RPMI8226 (cell line): ENCODE results near the gene PYDC1.
"Not testable (repeated sequence)": the region's sequence is repeated elsewhere in the genome, so short reads cannot be mapped to it uniquely, and the experiment has no call there.

Experiments used
- DNase-seq: peaks from one replicate; pipeline ENCODE4 v3.0.0-alpha.2; 2015

Gene PYDC1

DNA sequence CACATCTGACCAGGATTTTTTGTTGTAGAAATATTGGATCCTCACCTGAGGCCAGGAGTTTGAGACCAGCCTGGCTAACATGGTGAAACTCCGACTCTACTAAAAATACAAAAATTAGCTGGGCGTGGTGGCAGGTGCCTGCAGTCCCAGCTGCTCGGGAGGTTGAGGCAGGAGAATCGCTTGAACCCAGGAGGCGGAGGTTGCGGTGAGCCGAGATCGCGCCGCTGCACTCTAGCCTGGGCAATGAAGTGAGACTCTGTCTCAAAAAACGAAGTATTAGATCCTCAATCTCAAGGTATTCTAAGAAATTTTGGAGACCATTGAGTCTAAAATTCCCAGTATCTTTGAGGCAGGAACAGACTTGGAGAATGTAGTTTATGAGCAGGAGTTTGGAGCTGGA is 21.1 kb downstream of the PYDC1 start:
- not testable (repeated sequence) for DNase-seq

DNA sequence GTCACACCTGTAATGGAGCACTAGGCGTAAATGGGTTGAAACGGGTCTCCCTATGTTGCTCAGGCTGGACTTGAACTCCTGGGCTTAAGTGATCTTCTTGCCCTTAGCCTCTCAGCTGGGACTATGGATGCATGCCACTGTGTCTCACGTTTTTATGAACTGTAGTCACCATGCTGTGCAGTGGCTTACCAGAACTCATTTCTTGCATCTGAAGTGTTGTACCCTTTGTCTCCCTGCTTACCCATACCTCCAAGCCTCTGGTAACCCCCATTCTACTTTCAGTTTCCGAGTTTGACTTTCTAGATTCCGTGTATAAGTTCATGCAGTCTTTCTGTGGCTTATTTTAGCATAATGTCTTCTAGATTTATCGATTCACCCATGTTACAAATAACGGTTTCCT is 22.0 kb downstream of the PYDC1 start:
- DNase-seq: no peak

DNA sequence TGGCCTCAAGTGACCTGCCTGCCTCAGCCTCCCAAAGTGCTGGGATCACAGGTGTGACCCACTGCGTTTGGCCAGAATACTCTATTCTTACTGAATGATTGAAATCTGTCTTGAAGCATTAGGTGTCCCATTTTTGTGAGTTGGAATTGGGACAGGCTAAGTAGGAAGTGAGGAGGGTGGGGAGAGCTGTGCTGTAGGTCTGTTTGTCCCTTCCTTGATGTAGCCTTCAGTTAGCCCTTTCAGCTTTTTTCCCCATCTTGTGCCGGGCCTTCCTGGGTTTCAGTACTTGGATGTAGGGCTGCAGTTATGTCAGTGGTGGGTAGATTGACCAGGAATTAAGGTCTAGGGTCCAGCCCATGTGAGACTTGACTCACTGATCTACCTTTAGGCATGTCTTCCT is 23.1 kb downstream of the PYDC1 start:
- no peak for DNase-seq

DNA sequence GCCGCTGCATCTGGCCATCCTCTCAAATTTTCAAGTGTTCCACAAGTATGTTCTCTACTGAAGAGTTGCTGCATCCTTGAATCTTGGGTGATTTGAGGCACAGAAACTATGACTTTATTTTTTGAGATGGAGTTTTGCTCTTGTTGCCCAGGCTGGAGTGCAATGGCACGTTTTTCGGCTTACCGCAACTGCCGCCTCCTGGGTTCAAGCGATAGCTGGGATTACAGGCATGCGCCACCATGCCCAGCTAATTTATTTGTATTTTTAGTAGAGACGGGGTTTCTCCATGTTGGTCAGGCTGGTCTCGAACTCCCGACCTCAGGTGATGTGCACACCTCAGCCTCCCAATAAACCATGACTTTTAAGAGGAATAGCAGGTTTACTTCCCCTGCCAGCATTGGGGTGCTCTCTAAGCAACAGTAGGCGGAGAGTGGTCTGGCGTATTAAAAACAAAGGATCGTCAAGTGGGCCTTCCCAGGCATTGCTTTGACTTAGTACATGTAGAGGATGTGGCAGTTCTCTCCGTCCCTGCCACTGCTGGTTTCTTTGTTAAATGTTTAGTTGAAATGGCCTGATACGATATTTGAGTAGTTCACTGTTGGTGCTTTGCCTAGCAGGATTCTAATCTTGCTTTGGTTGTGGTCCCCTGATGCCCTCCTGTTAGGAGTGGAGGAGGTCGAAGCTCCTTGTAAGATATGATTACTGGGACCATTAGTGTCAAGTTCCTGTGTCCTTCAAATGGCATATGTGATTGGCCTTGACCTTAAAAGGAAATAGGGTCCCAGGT is 23.9 kb downstream of the PYDC1 start:
- no peak for DNase-seq

DNA sequence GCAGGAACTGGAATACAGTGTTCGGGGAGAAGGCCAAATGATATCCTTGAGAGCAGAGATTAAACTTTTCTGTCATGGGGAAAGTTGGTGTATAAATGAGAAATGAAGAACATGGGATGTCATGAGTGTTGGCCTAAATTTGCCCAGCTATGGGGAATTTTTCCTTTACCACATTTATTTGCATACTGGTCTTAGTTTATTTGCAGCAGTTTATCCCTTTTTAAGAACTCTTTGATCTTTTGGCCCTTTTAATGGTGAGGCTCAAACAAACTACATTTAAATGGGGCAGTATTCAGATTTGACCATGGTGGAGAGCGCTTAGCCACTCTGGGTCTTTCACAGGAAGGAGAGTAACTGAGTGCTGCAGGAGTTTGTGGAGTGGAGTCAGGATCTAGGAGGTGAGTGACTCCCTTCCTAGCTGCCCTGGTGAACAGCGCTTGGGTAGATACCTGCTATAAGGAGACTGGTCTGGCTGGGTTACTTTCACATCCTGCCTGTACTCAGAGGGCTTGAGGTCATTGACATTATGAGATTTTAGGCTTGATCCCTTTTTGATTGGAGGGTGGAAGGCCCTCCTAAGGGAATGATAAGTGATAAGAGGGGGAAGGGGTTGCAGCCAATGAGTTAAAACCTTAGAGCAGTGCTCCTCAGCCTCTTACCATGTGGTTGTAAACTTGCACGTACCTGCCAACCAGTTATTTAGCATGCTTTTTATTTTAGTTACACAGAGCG is 25.1 kb downstream of the PYDC1 start:
- no peak for DNase-seq

DNA sequence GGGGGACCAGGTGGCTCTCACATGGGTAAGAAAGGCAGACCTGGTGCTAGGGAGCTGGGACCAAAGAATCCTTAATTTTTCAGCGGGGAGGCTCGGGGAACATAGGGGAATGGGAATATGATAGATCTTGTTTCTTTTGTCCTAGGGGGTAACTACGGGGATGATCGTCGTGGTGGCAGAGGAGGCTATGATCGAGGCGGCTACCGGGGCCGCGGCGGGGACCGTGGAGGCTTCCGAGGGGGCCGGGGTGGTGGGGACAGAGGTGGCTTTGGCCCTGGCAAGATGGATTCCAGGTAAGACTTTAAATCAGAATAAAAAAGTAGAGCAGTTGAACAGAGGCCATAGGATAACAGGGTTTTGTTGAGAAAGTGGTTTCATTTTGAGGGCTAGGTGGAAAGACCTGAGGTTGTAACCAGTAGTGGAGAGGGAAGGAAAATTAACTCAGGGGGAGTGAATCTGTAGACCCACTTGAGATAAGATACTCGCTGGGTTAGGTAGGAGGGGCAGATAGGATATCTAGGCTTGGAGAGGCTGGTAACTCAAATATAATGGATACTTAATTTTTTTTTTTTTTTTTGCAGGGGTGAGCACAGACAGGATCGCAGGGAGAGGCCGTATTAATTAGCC is 26.0 kb downstream of the PYDC1 start:
- no peak for DNase-seq

DNA sequence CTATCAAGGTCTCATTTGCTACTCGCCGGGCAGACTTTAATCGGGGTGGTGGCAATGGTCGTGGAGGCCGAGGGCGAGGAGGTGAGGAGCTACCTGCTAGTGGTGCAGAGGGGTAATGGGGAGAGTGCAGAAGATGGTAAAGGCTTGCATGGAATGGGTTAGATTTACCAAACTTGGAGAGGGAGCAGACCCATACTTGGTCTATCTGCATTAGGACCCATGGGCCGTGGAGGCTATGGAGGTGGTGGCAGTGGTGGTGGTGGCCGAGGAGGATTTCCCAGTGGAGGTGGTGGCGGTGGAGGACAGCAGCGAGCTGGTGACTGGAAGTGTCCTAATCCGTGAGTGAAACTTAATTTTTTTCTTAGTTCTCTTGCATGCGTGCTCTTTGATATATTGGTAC is 26.9 kb downstream of the PYDC1 start:
- DNase-seq: no peak

DNA sequence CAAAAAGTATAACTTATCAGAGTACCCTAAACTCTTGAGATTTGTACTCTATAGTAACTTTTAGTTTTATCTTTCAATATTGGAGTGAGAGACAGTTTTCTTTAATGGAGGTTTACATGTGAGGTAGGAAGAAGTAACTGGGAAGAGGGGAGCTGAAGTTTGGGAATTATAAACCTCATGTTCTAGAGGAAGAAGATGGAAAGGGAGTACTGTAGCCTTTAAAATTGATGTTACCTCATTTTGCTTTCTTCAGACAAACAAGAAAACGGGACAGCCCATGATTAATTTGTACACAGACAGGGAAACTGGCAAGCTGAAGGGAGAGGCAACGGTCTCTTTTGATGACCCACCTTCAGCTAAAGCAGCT is 27.5 kb downstream of the PYDC1 start:
- no peak for DNase-seq

DNA sequence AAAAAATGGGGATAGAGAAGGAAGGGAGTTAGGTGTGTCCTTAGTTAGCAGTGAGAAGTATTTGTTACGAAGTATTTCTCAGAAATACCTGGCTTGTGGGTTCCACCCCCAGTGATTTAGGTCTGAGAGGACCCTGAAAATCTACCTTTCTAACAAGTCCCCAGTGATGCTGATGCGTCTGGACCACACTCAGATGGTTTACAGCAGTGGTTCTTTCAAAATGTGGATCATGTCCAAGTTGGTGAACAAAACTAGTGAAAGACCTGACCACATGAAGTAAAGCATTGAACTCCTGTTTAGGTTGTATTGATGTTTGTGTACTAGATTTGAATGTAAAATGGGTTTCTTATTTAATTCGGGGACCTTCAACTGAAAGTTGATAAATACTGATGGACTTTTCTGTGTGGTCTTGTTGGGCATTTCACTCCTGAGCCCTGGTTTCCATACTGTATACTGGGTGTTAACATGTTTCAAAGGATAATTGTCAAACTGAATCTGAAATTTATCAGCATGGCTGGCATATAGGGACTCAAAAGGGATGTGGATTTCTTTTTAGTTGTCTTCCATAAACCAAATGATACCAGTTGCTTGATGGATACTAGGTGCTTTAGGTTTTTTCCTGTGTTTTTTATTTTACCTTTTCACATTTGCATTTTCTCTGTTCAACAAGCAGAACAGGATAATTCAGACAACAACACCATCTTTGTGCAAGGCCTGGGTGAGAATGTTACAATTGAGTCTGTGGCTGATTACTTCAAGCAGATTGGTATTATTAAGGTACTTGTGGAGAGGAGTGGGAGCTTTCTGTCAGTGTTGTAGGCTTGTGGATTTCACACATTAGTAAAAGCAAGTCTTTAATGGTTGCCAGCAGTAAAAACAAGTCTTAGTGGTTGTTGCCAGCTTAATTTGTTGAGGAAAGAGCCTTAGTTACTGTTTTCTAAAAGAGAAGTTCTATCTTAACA is 28.2 kb downstream of the PYDC1 start:
- DNase-seq: no peak

DNA sequence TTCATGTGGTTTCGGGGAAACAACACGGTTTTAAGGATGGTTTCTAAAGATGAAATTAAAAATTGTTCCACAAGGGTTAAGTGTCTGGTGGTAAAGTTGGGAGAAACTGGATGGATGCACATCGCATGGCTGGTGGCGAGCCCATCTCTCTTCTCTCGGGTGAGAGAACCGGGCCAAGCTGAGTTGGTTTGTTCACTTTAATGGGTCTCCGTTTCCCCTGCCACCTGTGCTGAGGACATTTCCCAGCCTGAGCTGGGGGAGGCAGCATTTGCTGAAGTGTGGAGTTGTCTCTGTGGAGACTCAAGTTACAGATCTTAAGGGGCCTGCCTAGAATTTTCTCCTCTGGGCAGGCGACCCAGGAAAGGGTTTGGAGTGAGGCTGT is 29.1 kb downstream of the PYDC1 start:
- DNase-seq: no peak

DNA sequence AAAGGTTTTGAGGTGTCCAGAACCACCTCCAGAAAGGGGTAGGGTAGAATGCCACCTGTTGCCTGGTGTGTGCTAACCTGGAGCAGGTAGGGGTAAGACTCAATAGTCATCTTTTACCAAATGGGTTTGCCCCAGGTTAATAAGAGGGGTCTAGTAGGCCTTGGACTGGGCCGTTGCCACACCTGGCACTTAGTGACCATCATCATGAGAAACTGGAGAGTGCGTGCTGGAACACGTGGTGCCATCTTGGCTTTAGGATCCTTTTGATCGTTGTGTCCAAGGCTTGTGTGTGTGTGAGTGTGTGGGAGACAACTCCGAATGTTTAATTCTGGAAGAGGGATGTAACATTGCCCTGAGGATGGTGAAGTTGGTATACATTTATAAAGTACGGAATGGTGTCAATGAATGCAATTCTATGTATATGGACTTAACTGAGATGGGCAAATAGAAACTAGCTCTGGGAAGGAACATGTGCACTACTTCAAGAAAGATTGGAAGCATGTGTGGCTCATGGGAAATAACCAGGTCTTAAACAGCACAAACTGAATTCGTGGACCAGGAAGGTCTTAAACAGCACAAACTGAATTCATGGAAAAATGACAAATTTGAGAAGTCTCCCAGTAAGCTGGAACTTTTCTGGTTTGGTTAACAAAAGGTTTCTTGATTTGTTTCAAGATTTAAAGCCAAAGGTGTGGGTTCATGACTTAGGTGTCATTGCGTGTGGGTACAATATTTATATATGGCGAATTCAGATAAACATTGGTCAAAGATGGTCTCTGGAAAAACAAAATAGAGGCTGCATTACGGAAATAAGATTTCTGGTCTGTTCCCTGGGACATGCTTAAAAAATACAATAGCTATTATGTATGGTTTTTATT is 29.8 kb downstream of the PYDC1 start:
- DNase-seq: no peak

DNA sequence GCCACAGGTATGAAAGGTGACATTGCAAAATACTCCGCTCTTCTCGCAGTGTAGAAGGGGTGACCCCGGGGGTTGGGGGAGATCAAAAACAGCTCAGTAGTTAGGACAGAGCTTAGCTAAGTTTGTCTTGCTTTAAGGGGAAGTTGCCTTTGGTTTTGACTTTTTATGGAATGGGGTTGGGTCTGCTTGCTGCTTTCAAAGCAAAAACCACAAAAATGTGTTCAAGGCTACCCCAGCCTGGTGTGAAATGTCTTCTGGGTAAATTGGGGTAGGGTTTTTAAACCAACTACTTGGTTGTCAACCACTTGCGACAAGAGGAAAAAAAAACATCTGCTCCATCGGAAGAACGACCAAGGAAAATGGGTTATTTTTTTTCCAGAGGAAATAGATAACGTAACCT is 30.8 kb downstream of the PYDC1 start:
- DNase-seq: no peak

DNA sequence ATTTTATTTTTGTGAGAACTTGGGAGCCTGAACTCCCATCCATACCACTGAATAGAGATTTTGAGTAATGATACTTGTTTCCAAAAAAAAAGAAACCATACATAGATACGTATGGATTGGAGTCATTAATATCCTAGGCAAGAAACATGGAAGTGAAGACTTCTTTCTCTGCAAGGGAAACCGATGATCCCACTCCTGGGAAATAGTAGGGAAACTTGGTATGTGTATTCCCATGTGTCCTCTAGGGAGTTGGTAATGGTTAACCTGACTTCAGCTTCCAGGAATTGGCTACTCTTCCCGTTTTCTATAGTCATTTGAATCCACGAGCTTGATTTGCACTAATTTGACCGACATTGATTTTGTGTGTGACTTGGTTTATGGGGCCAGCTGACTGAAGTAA is 31.6 kb downstream of the PYDC1 start:
- no peak for DNase-seq

DNA sequence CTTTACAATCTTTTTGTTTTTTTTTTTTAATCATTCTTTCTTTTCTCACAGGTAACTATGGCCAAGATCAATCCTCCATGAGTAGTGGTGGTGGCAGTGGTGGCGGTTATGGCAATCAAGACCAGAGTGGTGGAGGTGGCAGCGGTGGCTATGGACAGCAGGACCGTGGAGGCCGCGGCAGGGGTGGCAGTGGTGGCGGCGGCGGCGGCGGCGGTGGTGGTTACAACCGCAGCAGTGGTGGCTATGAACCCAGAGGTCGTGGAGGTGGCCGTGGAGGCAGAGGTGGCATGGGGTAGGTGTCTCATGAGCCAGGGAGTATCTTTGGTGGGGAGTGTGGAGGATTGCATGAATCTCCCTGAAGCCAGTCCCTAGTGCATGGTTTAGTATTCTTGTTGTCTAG is 32.0 kb downstream of the PYDC1 start:
- DNase-seq: no peak

DNA sequence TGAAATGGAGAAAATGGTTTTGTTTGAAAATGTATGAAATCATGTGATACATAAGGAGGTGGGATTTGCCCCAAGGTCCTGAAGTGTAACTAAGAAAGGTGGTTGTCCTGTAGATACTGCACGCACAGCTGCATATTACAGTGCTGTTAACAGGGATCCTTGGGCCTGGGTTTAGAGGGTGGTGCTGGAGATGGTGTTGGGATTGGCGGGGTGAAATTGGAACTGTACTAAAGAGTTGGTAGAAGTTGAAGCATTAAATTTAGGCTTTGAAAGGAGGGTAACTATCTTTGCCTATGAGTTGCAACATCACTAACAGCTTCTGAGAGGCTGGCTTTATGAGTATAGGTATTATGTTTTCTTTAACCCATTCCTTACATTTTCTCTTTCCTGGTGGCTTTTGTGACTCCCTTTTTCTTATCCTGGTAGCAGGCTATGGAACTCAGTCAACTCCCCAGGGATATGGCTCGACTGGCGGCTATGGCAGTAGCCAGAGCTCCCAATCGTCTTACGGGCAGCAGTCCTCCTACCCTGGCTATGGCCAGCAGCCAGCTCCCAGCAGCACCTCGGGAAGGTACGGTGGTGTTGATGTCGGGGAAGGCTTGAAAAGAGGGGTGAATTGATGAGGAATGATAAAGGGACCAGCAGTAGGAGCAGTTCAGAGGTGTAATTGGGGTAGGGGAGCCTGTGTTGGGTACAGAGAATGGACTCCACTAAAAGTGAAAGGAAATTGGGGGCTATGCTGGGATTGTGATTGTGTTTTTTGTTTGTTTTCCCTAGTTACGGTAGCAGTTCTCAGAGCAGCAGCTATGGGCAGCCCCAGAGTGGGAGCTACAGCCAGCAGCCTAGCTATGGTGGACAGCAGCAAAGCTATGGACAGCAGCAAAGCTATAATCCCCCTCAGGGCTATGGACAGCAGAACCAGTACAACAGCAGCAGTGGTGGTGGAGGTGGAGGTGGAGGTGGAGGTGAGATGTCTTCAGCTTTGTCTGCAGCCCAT is 33.2 kb downstream of the PYDC1 start:
- DNase-seq: no peak

DNA sequence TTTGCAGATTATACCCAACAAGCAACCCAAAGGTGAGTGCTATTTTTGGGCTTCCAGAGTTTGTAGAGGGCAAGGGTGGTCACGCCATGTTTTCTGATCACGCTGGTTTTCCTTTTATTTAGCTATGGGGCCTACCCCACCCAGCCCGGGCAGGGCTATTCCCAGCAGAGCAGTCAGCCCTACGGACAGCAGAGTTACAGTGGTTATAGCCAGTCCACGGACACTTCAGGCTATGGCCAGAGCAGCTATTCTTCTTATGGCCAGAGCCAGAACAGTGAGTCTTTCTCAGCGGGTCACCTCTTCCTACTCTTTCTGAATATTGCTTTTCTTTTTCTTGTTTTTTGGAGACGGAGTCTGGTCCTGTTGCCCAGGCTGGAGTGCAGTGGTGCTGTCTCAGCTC is 34.5 kb downstream of the PYDC1 start:
- DNase-seq: no peak

DNA sequence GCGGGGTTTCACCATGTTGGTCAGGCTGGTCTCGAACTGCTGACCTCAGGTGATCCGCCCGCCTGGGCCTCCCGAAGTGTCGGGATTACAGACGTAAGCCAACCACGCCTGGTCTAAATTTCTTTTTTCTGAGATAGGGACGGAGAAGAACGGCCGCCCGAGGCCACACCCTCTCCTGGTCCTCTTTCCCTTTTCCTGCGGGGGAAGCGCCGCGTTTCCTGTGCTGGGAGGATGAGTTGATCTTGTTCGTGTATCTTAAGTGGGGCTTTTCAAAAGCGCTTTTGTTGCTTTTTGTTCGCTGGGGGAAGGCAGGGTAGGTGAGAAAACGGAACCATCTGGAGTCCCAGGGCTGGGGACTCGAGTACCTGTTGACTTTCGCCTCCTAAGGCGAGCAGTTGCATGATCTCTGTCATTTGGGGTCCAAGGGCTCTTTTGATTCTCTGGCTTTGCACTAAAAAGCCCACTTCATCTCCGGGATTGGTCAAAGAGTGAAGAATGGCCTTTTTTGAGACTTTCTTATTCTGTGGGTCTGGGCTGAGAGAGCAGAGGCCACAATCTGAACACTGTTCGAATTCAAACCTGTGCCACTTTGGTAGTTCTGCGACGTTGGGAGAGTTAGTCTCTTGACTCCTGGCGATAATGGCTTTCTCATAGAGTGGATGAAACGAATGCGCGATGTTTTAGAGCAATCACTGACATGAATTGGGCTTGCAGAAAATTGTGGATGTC is 35.7 kb downstream of the PYDC1 start:
- peak; percentile 61 for DNase-seq

DNA sequence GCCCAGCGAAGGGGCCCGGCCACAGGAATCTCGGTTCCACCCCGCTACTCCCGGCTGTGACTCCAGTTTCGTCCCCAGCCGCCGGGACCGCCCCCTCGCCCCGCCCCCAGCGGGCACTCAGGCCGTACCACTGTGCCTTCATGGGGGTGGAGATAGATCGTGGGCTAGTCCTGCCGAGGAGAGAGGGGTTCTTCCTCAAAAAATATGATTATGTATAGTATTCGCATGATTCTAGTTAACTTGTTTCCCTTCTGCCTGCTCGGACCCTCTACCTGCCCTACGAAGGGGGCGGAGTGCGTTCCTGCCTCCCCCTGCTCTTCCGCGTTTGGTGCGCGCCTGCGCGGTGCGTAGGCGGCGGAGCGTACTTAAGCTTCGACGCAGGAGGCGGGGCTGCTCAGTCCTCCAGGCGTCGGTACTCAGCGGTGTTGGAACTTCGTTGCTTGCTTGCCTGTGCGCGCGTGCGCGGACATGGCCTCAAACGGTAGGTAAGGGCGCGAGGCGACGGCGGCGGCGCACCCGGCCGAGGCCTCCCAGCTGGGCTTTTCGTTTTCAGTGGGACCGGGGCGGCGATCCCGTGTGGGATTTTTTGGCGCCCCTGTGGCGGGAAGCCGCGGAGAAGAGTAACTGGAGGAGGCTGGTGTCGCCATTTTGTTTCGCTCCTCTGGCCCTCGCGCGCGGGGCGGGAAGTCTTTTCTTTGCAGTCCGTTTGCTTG is 37.0 kb downstream of the PYDC1 start, which contains the start of gene FUS:
TSS of gene FUS (plus strand) at position 393 of the 713 bp plus-strand sequence. CDS start at position 469, 76 bp downstream.
- peak; percentile 98 for DNase-seq

DNA sequence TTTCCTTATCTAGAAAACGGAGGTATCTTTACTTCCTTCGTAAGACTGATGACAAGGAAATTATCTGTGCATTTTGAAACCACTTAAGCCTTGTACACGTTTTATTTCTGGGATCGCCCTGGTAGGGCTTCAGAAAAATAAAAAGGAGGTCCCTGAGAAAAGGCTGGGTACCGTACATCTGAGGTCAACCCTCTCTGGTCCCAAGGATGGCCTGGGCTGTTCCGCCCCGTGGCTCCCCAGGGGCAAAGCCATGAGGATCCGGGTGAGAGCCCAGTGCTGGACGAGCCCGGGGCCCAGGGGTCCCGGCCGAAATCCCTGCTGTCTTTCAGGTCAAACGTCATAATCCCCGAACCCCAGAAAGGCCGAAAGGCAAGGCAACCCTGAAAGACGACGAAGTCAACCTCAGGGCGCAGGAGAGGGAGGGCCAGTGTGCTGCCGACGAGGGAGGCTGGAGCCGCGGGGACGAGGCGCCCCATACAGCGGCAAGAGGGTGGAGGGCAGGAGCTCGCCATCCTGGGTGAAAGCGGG is 37.7 kb downstream of the PYDC1 start:
- no peak for DNase-seq
